ENCODE data around the gene DSCAML1.

The DSCAML1 gene

DNA sequence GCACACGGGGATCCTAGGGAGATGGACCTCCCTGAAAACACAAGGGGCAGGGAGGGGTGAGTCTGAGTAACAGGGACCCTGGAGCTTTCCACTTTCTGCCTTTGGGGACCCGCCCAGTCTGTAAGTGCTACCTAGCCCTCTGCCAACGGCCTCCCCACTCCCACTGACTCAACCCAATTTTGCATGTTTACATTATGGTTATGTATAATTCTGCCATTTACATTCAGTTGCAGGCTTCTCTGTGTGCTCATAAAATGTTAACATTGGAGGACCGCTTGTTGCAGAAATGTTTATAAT lies 105.8 kb downstream of the DSCAML1 start:
- TF ChIP-seq SIN3A (IDR thresholded peaks at IDR 0.05; ENCODE audit: borderline replicate concordance, insufficient read depth, low read length), result no peak
- TF ChIP-seq POLR2AphosphoS5 (IDR thresholded peaks at IDR 0.05; ENCODE audit: low read depth, low read length), result no peak
- TF ChIP-seq, protein P1, sequence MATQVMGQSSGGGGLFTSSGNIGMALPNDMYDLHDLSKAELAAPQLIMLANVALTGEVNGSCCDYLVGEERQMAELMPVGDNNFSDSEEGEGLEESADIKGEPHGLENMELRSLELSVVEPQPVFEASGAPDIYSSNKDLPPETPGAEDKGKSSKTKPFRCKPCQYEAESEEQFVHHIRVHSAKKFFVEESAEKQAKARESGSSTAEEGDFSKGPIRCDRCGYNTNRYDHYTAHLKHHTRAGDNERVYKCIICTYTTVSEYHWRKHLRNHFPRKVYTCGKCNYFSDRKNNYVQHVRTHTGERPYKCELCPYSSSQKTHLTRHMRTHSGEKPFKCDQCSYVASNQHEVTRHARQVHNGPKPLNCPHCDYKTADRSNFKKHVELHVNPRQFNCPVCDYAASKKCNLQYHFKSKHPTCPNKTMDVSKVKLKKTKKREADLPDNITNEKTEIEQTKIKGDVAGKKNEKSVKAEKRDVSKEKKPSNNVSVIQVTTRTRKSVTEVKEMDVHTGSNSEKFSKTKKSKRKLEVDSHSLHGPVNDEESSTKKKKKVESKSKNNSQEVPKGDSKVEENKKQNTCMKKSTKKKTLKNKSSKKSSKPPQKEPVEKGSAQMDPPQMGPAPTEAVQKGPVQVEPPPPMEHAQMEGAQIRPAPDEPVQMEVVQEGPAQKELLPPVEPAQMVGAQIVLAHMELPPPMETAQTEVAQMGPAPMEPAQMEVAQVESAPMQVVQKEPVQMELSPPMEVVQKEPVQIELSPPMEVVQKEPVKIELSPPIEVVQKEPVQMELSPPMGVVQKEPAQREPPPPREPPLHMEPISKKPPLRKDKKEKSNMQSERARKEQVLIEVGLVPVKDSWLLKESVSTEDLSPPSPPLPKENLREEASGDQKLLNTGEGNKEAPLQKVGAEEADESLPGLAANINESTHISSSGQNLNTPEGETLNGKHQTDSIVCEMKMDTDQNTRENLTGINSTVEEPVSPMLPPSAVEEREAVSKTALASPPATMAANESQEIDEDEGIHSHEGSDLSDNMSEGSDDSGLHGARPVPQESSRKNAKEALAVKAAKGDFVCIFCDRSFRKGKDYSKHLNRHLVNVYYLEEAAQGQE (IDR thresholded peaks at IDR 0.05; ENCODE audit: insufficient read depth in 1 of 2, low read depth in 2 of 2, low read length in 2 of 2), result no peak
- no peak for TF ChIP-seq TAF1 (IDR thresholded peaks at IDR 0.05; ENCODE audit: borderline replicate concordance, insufficient read depth, low read length)
- TF ChIP-seq FOXP2 (optimal IDR thresholded peaks at IDR 0.05; ENCODE audit: borderline replicate concordance, extremely low read depth, extremely low read length, insufficient read depth), result no peak

DNA sequence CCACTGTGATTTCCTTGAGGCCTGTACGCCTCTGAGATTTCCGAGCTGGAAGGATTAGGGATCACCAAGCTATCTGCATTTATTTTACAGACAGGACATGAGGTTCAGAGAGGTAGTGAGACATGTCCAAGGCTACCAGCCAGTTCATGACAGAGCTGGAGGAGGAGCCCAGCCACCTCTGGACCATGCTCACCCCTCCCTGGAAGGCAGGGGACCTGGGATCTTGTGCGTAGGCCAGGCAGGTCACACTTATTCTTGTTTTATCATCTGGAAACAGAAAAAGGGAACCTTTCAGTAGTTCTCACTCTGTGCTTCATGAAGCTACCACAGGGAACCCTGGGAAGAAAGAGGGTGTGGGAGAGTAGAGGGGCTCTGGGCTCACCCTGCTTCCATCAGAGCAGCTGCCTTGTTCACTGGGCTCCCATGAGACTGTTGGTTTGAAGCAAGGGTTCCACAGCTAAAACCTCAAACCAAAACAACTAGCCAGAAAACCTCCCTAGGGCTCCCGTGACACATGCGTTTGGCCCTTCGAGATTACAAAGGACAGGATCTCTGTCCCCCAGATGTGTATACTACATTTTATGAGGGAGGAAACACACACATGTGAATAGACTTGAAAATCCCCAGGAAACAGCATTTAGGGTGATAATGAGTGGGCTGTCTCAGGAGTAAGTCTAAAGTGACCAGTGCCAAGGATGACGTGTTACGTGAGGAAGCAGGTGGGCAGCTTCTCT lies 106.4 kb downstream of the DSCAML1 start:
- TF ChIP-seq FOXP2 (optimal IDR thresholded peaks at IDR 0.05; ENCODE audit: borderline replicate concordance, extremely low read depth, extremely low read length, insufficient read depth) (no peak), SIN3A (IDR thresholded peaks at IDR 0.05; ENCODE audit: borderline replicate concordance, insufficient read depth, low read length) (no peak), TAF1 (IDR thresholded peaks at IDR 0.05; ENCODE audit: borderline replicate concordance, insufficient read depth, low read length) (no peak), POLR2AphosphoS5 (IDR thresholded peaks at IDR 0.05; ENCODE audit: low read depth, low read length) (no peak)
- TF ChIP-seq, protein P1 (IDR thresholded peaks at IDR 0.05; ENCODE audit: insufficient read depth in 1 of 2, low read depth in 2 of 2, low read length in 2 of 2), result no peak

DNA sequence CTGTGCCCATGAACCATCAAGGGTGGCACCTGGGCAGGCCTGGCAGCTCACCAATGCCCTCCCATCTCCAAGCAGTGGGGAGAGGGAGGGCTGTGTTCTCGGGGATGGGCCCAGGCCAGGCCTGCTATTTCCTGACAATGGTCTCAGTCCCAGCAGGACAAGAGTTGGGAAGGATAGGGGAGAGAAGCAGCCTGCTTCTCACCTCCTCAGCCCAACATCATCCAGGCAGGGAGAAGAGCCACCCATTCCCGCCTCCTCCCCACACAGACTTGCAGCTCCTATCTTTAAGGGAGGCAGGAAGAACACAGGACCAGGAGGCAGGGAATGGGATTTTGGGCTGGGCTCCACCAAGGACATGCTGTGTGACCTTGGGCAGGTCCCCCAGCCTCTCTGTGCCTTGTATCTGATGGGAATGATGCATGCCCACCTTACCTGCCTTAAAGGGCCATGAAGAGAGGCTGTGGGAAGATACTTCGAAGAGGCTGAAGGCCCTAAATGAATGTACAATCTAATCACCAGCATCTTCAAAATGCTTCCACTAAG lies 108.7 kb downstream of the DSCAML1 start:
- TF ChIP-seq, protein P1 (IDR thresholded peaks at IDR 0.05; ENCODE audit: insufficient read depth in 1 of 2, low read depth in 2 of 2, low read length in 2 of 2), result no peak
- TF ChIP-seq FOXP2 (optimal IDR thresholded peaks at IDR 0.05; ENCODE audit: borderline replicate concordance, extremely low read depth, extremely low read length, insufficient read depth) (no peak), POLR2AphosphoS5 (IDR thresholded peaks at IDR 0.05; ENCODE audit: low read depth, low read length) (no peak), TAF1 (IDR thresholded peaks at IDR 0.05; ENCODE audit: borderline replicate concordance, insufficient read depth, low read length) (no peak), SIN3A (IDR thresholded peaks at IDR 0.05; ENCODE audit: borderline replicate concordance, insufficient read depth, low read length) (no peak)

DNA sequence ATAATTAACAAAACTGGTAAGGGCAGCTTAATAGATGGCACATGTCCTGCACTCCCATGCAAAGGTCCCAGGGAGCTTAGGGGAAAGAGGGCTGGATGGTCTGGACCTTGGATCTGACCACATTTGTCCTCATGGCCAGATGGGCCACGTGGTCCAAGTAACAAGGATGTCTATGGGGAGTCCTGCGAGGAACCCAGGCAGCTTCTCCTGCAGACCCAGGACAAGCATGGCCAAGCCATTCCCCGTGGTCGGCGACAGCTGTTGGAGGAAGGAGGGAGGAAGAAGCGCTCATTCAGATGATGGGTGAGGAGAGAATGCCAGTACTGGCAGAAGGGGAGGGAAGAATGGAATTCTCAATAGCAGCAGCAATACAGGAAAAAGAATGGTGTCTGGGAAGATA lies 109.2 kb downstream of the DSCAML1 start:
- TF ChIP-seq, protein P1 (IDR thresholded peaks at IDR 0.05; ENCODE audit: insufficient read depth in 1 of 2, low read depth in 2 of 2, low read length in 2 of 2), result no peak
- TF ChIP-seq TAF1 (IDR thresholded peaks at IDR 0.05; ENCODE audit: borderline replicate concordance, insufficient read depth, low read length) (no peak), POLR2AphosphoS5 (IDR thresholded peaks at IDR 0.05; ENCODE audit: low read depth, low read length) (no peak), SIN3A (IDR thresholded peaks at IDR 0.05; ENCODE audit: borderline replicate concordance, insufficient read depth, low read length) (no peak), FOXP2 (optimal IDR thresholded peaks at IDR 0.05; ENCODE audit: borderline replicate concordance, extremely low read depth, extremely low read length, insufficient read depth) (no peak)
